Measurements from ENCODE around the gene IARS2.
"Not testable (repeated sequence)": the region's sequence is repeated elsewhere in the genome, so short reads cannot be mapped to it uniquely, and the experiment has no call there.

IARS2 gene

GRCh38 chr1:220169887-220170286, 76.0 kb downstream of the IARS2 start:
- DNase-seq, result not testable (repeated sequence)

- no peak for DNase-seq
Measured at GRCh38 chr1:220170836-220171526, 77.0 kb downstream of the IARS2 start.

DNA sequence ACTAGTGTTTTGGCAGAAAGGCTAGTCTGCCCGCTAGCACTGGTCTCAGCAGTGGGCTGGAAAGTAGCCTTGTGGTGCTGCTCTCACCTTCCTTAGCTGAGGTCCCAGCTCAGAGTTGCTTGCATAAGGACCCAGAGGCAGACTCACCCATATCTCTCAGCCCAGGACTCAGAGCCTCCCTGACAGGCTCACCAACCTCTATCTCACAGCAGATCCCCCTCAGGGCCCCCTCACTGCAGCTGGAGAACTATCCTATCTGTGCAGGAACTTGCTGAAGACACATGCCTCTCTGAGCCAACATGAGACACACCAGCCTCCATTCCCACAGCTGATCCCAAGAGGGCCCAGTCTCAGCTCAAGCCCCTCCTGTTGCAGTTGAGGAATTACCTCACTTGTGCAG, 82.6 kb downstream of the IARS2 start:
- DNase-seq, result no peak

- DNase-seq, result no peak
Measured at GRCh38 chr1:220182111-220182510, 88.2 kb downstream of the IARS2 start.

GRCh38 chr1:220182656-220183055, 88.7 kb downstream of the IARS2 start:
- no peak for DNase-seq

DNA sequence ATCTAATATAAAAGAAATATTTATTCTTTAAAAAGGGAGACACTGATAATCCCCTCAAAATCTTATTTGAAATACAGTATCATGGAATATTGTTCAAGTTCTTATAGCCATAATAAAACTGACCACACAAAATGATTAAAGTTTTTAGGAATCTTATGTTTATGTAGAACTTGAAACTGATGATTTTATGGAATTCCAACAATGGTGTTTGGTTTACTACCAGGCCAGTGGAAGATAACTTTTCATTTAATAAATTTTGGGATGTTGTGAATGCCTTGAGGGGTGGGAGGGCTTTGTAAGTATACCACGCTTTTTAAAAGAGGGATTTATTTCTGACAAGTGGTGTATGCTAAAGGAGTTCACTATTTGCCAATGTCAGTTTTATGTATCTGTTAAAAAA, 90.6 kb downstream of the IARS2 start:
- no peak for DNase-seq

DNA sequence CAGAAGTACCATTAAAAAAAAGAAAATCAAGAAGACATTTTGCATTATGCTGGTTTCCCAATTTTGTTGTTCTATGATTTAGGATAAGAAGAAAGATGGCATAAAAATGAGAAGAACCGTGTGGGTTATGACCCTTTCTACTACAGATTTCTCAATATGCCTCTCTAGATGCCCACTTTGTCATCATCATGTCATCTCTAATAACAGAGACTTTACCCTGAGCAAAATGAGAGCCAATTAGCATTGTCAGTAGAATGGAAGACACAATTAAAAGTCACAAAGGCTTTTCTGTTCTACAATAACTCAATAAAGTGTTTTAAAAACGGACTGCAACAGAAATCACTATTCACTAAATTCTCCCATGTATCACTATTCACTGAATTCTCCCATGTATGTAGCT, 92.8 kb downstream of the IARS2 start:
- no peak for DNase-seq

DNA sequence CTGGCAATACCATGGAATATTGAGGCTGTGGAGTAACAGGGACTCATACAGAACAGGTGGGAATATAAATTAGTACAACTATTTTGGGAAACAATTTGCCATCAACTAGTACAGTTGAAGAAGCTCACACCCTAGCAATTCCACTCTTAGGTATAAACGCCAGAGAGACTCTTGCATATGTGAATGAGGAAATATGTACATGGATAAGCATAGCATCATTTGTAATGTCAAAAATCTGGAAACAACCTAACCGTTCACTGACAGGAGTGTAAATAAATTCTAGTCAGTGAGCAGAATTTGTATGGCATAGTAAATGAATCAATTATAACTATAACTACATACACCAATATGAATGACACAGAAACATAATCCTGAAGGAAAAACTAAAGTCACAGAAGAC, 94.6 kb downstream of the IARS2 start:
- DNase-seq, result no peak

- DNase-seq, result no peak
Measured at GRCh38 chr1:220189750-220190347, 95.9 kb downstream of the IARS2 start.

DNA sequence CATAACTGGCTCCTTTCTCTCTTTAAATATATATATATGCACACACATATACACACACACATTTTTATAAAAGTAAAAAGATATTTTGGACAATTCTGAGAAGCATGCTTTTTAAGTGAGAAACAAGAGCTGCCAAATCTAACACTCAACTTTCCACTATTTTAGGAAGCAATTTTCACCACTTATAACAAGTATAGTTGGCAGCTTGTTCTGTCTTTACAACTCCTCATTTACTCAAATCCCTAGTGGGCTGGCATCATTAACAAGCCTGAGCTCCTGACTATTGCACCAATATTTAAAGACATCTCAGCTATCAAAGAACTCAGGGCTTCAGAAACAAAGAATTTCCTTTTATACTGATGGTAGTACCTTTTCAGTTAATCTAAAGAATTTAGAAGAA, 101.8 kb downstream of the IARS2 start:
- DNase-seq, result no peak

All from NCI-H2107 (cell line).